Medulla oblongata (tissue), 1 donor: ENCODE results near the gene MIGA2.

Experiments
- DNase-seq: peaks from one replicate; pipeline ENCODE4 v3.0.0-alpha.2; 2015; ENCODE audit errors: extremely low spot score

Gene MIGA2

DNA sequence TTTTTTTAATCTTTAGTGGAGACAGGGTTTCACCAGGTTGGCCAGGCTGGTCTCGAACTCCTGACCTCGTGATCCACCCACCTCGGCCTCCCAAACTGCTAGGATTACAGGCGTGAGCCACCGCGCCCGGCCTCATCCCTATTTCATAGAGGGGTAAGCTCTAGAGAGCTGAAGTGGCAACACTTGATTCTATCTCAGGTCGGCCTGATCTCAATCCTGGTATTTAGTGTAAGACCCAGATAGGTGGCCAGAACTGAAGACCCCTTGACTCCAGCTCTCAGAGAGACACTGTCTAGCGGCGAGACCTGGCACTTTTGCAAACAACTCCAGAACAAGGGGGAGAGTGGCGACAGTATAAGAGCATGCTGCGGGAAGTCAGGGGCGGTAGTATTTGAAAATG lies 588 bp upstream of the MIGA2 start:
- peak; percentile 2 for DNase-seq

DNA sequence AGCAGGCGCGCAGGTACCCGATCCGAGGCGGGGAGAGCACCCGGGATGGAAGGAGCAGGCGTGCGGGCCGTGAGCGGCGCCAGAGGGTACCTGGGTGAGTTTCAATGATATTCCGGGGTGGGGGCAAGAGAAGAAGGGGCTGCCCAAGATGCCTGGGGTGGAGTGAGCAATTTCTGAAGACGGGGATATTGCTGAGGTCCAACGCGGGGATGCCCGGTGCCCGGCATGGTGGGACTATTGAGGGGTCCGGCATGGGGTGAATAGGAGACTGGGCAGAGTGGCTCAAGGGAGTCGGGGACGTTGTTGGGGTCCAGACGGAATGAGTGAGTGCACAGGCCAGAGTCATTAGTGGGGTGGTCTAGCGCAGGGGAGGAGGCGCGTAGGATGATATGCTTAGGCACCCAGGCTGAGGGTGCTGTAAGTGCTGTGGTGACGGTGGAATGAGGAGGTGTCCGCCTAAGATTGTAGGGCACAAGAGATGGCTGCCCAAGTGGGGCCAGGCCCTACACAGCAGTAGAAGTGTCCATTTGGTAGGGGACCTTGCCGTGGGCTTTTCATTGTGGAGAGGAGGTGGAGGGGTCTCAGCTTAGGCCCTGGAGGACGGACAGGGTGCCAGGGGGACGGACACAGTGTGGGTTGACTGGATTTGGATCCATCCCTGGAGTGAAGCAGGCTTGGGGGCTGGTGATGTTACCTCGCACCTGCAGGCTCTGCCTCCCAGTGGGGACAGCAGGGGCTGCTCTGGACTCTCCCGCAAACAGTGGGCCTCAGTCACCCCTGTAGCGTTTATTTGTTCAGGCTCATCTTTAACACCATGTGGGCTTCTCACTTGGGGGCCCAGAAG lies 719 bp downstream of the MIGA2 start:
- peak; percentile 2 for DNase-seq

GRCh38 chr9:129037767-129038098 lies 1.3 kb downstream of the MIGA2 start:
- peak; percentile 1 for DNase-seq

GRCh38 chr9:129038109-129038852 lies 1.9 kb downstream of the MIGA2 start:
- DNase-seq = no peak

DNA sequence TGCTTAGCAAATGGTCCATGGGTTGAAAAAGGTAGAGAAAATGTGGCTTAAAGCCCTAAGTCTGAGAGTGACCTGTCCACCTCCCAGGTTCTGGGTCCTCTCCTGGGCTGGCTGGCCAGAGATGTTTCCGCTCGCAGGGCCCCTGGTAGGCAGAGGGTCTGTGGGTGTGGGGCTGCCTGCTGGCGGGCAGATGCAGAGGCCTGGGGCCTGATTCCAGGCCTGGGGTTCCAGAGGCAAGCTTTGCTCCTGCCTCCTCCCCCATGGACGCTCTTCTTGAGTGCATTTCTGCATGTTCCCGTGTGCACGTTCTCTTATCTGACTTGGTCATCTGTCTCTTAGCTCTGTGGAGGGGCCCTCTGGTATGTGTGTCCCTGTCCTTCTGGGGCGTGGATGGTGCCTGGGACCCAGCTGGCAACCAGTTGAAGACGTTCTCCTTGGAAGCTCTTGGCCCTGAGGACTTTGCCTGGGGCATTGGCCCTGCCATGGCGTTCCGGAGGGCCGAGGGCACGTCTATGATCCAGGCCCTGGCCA lies 3.8 kb downstream of the MIGA2 start:
- no peak for DNase-seq

DNA sequence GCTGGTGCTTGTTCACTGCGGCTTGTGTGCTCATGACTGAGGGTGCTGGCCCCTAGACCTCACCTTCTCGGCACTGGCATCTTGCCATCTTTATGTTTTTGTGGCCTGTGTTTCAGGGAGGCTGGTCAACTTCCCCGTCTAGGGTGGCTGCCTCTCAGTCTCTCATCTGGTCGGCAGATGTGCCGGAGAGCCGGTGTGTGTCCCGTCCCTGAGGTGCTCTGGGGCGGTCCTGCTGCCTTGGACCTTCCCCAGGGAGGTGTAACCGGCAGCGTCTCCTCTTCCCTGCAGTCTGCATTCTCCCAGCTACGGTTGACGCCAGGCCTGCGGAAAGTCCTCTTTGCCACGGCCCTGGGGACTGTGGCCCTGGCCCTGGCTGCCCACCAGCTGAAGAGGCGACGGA lies 5.6 kb downstream of the MIGA2 start:
- DNase-seq = no peak

- no peak for DNase-seq
These were observed 16.2 kb downstream of the MIGA2 start for GRCh38 chr9:129052592-129052991.

DNA sequence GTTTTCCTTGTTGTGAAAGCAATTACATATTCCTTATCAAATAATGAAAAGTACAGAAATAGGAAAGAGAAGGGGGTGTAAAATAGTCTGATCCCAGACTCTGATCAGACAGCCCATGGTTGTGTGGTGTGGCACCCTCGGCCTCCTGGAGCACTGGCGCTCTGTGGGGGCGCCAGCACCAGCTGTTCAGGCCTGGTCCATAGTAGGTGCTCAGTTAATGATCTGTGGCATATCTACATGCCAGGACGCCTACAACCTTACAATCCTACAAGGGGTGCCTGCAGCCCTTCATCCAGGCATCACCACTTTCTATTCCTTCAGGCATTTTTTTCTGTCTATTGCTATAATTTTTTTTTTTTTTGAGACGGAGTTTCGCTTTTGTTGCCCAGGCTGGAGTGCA lies 16.6 kb downstream of the MIGA2 start:
- DNase-seq = no peak

DNA sequence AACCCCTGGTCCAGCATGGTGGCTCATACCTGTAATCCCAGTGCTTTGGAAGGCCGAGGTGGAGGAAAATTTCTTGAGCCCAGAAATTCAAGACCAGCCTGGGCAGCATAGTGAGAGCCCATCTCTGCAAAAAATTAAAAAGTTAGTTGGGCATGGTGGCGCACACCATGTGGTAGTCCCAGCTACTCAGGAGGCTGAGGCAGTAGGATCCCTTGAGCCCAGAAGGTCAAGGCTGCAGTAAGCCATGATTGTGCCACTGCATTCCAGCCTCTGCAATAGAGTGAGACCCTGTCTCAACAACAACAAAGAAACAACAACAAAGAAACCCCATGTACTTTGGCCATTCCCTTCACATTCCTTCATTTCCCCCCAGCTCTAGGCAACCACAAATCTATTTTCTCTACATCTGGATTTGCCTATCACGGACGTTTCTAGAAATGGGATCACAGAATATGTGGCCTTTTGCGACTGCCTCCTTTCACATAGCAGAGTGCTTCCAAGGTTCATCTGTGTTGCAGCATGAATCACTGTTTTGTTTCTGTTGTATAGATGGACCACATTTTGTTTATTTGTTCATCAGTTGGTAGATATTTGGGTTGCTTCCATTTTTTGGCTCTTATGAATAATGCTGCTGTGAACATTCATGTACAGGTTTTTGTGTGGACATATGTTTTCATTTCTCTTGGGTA lies 17.9 kb downstream of the MIGA2 start:
- no peak for DNase-seq

- DNase-seq = no peak
These were observed 22.8 kb downstream of the MIGA2 start for GRCh38 chr9:129058965-129059795.

- no peak for DNase-seq
These were observed 23.7 kb downstream of the MIGA2 start for GRCh38 chr9:129059796-129060785.

- no peak for DNase-seq
These were observed 24.6 kb downstream of the MIGA2 start for GRCh38 chr9:129060991-129061390.

DNA sequence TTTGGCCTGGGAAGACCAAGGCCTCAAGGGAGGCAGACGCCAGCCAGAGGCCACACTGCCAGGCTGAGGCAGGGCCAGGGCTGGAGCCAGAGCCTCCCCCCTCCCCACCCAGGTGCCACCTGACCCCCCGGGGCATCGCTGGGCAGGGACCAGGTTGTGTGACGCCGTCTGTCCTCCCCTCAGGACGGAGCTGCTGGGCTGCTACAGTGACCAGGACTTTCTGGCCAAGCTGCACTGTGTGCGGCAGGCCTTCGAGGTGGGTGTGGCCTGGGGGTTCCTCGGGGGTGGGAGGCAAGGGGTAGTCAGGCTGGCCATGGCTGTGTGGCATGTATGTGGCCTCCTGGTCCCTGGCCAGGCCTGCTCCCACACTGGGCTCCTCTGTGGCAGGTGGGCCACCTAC lies 26.6 kb downstream of the MIGA2 start:
- DNase-seq = no peak

DNA sequence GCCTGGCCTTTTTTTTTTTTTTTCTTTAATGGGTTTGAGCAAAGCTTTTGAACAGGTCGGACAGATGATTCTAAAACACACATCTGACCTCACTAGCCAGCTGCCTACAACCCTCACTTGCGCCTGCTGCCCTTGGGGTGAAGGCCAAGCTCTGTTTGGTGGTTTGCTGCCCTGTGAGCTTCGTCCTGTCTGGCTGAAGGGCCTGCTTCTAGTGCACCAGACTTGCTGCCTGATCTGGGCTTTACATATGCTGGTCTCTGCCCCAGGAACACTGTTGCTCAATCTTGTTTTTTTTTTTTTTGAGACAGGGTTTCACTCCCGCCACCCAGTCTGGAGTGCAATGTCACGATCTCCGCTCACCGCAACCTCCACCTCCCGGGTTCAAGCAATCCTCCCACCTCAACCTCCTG lies 28.1 kb downstream of the MIGA2 start:
- no peak for DNase-seq

GRCh38 chr9:129068110-129068509 lies 31.7 kb downstream of the MIGA2 start:
- no peak for DNase-seq

- DNase-seq = peak; percentile 77
These were observed 32.8 kb downstream of the MIGA2 start for GRCh38 chr9:129068990-129069861.

DNA sequence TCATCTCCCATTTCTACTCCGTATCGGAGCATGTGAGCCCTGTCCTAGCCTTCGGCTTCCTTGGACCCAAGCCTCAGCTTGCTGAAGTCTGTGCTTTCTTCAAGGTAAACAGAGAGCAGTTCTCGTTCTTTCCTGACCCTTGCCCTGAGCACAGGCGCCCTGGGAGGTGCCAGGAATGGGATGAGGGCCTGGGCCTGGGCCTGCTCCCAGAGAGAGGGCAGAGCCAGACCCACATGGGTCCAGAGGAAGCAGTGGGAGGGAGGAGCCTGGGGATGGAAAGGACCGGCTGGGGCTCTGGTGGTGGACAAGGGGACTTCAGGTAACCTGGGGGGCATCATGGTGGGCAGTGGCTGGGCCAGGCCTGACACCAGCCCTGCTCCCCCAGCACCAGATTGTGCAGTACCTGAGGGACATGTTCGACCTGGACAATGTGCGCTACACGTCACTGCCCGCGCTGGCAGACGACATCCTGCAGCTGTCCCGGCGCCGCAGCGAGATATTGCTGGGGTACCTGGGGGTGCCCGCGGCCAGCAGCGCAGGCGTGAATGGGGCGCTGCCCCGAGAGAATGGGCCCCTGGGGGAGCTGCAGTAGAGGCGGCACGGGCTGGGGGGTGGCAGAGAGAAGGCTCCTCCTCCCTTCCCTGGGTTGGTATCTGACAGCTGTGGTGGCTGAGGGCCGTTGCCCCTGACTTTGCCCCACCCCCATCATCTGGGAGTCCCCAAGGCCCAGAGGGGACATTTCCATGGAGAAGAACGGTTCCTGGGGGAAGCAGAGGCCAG lies 33.6 kb downstream of the MIGA2 start:
- peak; percentile 28 for DNase-seq

DNA sequence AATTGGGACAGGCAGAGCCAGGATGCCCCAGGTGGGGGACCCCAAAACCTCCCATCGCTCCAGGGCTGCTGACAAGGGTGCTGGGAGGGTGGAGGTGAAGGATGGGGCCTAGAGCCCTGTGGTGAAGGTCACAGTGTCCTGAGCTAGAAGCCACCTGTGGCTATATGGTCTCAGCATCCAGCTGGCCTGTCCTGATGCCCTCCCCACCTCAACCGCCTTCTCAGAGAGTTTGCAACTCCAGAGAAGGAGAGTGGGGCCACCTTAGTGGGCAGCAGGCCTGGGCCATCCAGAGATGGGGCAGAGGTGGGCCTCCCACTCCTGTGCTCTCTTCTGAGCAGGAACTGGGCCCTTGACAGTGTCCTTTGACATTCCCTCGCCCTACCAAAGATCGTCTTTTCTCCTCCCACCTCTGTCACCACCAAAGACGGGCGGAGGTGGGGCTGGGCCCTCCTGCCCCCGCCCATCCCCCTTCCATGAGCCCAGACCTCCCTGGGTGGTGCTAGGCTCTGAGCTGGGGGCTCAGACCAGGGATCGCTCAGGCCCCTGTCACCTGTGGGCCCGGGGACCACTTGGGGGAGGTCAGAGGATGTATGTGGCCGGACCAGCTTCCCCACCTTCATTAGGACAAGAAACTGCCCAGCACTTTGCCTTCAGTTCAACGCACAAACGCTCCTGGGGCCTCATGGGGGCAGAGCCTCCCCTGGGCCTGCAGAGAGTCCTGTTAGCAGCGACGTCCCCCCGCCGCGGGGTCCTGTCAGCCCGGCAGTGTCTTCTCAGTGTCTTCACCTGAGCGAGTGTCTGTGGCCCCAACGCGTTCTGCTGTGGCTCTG lies 34.5 kb downstream of the MIGA2 start:
- DNase-seq = no peak
